HepG2 (cell line): ENCODE measurements around the gene CPEB3. TPM values are rescaled to one million over a fixed set of nuclear protein-coding genes. Genes with fewer than 3 reads are reported as not detected.

Experiments
- ARNT ChIP-seq: fragments of 450-650 bp; IDR thresholded peaks from 2 replicates; pipeline ENCODE4 v1.6.1; 2017
- CEBPG ChIP-seq: IDR thresholded peaks from 2 replicates; pipeline ENCODE4 v1.6.1; 2016
- ELF4 ChIP-seq: sonication (generic); formaldehyde crosslinking; IDR thresholded peaks from 2 replicates; pipeline ENCODE4 v1.5.0; 2020; ENCODE audit warnings: missing genetic modification reagents, mild to moderate bottlenecking, moderate library complexity, borderline replicate concordance
- IKZF1 ChIP-seq: fragments of 450-650 bp; IDR thresholded peaks from 2 replicates; pipeline ENCODE4 v1.7.1; 2016
- MYNN ChIP-seq: sonication (generic); formaldehyde crosslinking; IDR thresholded peaks from 2 replicates; pipeline ENCODE4 v1.4.0; 2020; ENCODE audit warnings: mild to moderate bottlenecking, low read depth, missing genetic modification reagents
- POGZ ChIP-seq: sonication (generic); formaldehyde crosslinking; IDR thresholded peaks from 2 replicates; pipeline ENCODE4 v1.4.0; 2020; ENCODE audit warnings: mild to moderate bottlenecking, missing genetic modification reagents
- PRDM15 ChIP-seq: sonication (generic); formaldehyde crosslinking; IDR thresholded peaks from 2 replicates; pipeline ENCODE4 v1.4.0; 2020; ENCODE audit warnings: missing genetic modification reagents
- RELA ChIP-seq: sonication (generic); formaldehyde crosslinking; IDR thresholded peaks from 2 replicates; pipeline ENCODE4 v1.4.0; 2020; ENCODE audit warnings: missing genetic modification reagents
- RORA ChIP-seq: sonication (generic); formaldehyde crosslinking; IDR thresholded peaks from 2 replicates; pipeline ENCODE4 v1.5.0; 2020; ENCODE audit warnings: mild to moderate bottlenecking, missing genetic modification reagents, moderate library complexity
- SCMH1 ChIP-seq: sonication (generic); formaldehyde crosslinking; IDR thresholded peaks from 2 replicates; pipeline ENCODE4 v1.9.0; 2021; ENCODE audit warnings: missing genetic modification reagents, mild to moderate bottlenecking, borderline replicate concordance
- TFE3 ChIP-seq: IDR thresholded peaks from 2 replicates; pipeline ENCODE4 v1.6.1; 2016
- TOPORS ChIP-seq: sonication (generic); formaldehyde crosslinking; IDR thresholded peaks from 2 replicates; pipeline ENCODE4 v1.8.0; 2023; ENCODE audit warnings: mild to moderate bottlenecking, missing genetic modification reagents
- ZNF10 ChIP-seq: sonication (generic); formaldehyde crosslinking; IDR thresholded peaks from 2 replicates; pipeline ENCODE4 v1.4.0; 2020; ENCODE audit warnings: mild to moderate bottlenecking, low read depth, missing genetic modification reagents, borderline replicate concordance
- ZNF414 ChIP-seq: sonication (generic); formaldehyde crosslinking; IDR thresholded peaks from 2 replicates; pipeline ENCODE4 v1.5.0; 2020; ENCODE audit warnings: missing genetic modification reagents
- polyA plus RNA-seq, 8 experiments: library from polyadenylated mRNA; depleted of rRNA in 3 of 8; stranded (reverse) in 7 of 8; unstranded in 1 of 8; fragments of >200 nt; fragmentation: Illumina TruSeq in 4 of 8; extraction: Trizol in 4 of 8; gene quantifications; 2 replicates each; pipeline versions ENCODE4 v1.2.1 to v1.2.3, GENCODE V29; 2011 to 2016; ENCODE audit warnings: low read depth in 4 of 8, missing spikeins in 1 of 8, mixed read lengths in 1 of 8; ENCODE audit not compliant: insufficient read depth in 1 of 8
- total RNA-seq, 5 experiments: library from RNA; depleted of rRNA; stranded (reverse); fragments of >200 nt; fragmentation: Illumina TruSeq; extraction: Trizol; gene quantifications; 2 replicates each; pipeline ENCODE4 v1.2.3, GENCODE V29; 2016; ENCODE audit warnings: low read depth in 1 of 5
- TF ChIP-seq, protein P1 (sequence below): sonication (generic); formaldehyde crosslinking; IDR thresholded peaks from 2 replicates; pipeline ENCODE4 v1.4.0; 2020; ENCODE audit warnings: missing genetic modification reagents
- TF ChIP-seq, protein P2 (sequence below), 2 experiments: sonication (generic) in 1 of 2; formaldehyde crosslinking in 1 of 2; IDR thresholded peaks; 2 replicates each; pipeline versions ENCODE4 v1.4.0 to v1.6.1; 2018 to 2020; ENCODE audit warnings: missing genetic modification reagents in 2 of 2, borderline replicate concordance in 1 of 2, low read depth in 1 of 2, mild to moderate bottlenecking in 1 of 2, missing biosample characterization in 1 of 2
- TF ChIP-seq, protein P3 (sequence below): fragments of 450-650 bp; IDR thresholded peaks from 2 replicates; pipeline ENCODE4 v1.6.1; 2016

Gene CPEB3
- total and polyA plus RNA-seq, 2 of the 13 experiments (the other 11 are each of a cell fraction or from before 2014, with no cell fraction given) = 0.66 to 0.70 TPM

DNA sequence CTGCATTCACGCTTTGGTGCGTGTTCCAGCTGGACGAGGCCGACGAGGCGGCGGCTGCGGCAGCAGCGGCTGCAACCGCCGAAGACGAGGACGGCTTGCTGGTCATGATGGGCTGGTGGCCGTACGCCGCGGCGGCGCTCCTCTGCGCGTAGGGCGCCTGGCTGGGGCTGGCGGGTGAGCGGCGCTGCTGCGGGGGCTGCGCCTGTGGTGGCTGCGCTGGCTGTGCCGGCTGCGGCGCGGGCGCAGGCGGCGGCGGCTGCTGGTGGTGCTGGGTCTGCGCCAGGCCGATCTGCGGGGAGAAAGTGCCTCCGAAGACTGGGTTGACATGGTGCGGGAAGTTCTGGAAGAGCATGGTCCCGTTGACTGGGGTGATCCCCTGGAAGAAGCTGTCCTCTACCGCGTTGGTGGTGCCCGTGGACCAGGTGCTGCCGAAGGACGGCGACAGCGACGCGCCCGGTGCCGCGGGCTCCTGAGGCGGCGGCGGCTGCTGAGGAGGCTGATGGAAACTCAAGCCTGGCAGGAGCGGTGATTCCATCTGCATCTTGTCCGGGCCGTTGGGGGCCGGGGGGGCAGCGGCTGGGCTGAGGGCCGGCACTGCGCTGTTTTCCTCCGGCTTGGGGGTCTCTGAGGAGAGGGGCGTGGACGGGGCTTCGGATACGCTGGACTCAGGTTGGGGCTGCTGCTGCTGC is 51.1 kb downstream of the CPEB3 start (continued):
- TF ChIP-seq, protein P1, sequence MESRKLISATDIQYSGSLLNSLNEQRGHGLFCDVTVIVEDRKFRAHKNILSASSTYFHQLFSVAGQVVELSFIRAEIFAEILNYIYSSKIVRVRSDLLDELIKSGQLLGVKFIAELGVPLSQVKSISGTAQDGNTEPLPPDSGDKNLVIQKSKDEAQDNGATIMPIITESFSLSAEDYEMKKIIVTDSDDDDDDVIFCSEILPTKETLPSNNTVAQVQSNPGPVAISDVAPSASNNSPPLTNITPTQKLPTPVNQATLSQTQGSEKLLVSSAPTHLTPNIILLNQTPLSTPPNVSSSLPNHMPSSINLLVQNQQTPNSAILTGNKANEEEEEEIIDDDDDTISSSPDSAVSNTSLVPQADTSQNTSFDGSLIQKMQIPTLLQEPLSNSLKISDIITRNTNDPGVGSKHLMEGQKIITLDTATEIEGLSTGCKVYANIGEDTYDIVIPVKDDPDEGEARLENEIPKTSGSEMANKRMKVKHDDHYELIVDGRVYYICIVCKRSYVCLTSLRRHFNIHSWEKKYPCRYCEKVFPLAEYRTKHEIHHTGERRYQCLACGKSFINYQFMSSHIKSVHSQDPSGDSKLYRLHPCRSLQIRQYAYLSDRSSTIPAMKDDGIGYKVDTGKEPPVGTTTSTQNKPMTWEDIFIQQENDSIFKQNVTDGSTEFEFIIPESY (CRISPR knock-in tag) = no peak
- TF ChIP-seq RELA (CRISPR knock-in tag) (no peak), IKZF1 (no peak), RORA (CRISPR knock-in tag) (no peak), ZNF414 (no peak), ARNT (no peak), POGZ (no peak), TOPORS (CRISPR knock-in tag) (no peak), ELF4 (CRISPR knock-in tag) (no peak), ZNF10 (CRISPR knock-in tag) (no peak), MYNN (no peak), TFE3 (CRISPR knock-in tag) (no peak), CEBPG (CRISPR knock-in tag) (no peak), PRDM15 (CRISPR knock-in tag) (no peak), SCMH1 (CRISPR knock-in tag) (no peak)
- TF ChIP-seq, protein P2, sequence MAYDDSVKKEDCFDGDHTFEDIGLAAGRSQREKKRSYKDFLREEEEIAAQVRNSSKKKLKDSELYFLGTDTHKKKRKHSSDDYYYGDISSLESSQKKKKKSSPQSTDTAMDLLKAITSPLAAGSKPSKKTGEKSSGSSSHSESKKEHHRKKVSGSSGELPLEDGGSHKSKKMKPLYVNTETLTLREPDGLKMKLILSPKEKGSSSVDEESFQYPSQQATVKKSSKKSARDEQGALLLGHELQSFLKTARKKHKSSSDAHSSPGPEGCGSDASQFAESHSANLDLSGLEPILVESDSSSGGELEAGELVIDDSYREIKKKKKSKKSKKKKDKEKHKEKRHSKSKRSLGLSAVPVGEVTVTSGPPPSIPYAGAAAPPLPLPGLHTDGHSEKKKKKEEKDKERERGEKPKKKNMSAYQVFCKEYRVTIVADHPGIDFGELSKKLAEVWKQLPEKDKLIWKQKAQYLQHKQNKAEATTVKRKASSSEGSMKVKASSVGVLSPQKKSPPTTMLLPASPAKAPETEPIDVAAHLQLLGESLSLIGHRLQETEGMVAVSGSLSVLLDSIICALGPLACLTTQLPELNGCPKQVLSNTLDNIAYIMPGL (CRISPR knock-in tag; IDR thresholded peaks at IDR 0.05; ENCODE audit: borderline replicate concordance in 1 of 2, low read depth in 1 of 2) = 0 out of 4 replicates have a peak, but pooled peaks of 1 of the 2 experiments have one; percentile 10
- TF ChIP-seq, protein P3, sequence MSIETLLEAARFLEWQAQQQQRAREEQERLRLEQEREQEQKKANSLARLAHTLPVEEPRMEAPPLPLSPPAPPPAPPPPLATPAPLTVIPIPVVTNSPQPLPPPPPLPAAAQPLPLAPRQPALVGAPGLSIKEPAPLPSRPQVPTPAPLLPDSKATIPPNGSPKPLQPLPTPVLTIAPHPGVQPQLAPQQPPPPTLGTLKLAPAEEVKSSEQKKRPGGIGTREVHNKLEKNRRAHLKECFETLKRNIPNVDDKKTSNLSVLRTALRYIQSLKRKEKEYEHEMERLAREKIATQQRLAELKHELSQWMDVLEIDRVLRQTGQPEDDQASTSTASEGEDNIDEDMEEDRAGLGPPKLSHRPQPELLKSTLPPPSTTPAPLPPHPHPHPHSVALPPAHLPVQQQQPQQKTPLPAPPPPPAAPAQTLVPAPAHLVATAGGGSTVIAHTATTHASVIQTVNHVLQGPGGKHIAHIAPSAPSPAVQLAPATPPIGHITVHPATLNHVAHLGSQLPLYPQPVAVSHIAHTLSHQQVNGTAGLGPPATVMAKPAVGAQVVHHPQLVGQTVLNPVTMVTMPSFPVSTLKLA = no peak
